ENCODE measurements around the gene ATF4.

Gene ATF4

GRCh38 chr22:39530116-39530515, 9.8 kb downstream of the ATF4 start:
- DNase-seq: no peak

GRCh38 chr22:39530692-39531331, 10.4 kb downstream of the ATF4 start:
- peak; percentile 45 for DNase-seq

DNA sequence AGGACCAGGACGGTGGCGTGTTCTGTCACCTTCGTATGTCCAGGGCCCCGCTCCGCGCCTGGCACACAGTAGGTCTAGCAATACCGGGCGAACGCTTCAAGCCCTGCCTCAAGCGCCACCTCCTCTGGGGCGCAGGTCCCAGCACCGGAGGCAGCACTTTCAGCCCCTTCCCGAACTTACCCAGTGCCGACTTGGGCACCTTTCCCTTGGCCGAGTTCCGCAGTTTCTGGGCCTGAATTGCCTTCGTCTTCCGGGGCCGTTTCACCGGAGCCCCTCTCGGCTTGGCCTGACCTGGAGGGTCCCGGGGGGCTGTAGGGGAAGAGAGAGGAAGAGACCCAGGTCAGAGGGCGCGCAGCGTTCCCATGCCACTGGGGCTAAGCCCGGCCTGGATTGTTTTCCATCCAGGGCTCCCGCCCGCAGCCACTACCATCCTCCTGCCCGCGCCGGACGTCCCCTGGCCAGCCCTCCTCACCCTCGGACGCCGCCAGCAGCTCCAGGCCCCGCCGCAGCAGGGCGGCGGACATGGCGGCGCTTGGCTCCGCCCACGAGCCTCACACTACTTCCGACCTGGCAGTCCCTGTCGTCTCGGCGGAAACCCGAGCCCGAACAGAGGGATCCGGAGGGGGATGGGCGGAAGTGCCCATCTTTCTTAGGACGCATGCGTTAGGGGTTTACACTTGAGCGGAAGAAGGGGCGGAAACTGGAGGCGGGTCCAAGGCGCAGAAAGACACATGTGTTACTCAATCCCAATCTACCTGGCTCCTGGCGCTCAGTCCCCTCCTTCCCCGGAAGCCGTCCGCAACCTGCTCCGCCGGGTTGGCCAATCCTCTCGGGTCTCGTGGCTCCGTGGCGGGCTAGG, 12.1 kb downstream of the ATF4 start, which contains the start of gene RPS19BP1:
RPS19BP1 (minus strand) TSS at position 534 of the 859 bp plus-strand sequence; CDS start at position 524, 10 bp downstream.
- DNase-seq: peak; percentile 100

- no peak for DNase-seq
Measured at GRCh38 chr22:39534092-39534506, 13.7 kb downstream of the ATF4 start.

DNA sequence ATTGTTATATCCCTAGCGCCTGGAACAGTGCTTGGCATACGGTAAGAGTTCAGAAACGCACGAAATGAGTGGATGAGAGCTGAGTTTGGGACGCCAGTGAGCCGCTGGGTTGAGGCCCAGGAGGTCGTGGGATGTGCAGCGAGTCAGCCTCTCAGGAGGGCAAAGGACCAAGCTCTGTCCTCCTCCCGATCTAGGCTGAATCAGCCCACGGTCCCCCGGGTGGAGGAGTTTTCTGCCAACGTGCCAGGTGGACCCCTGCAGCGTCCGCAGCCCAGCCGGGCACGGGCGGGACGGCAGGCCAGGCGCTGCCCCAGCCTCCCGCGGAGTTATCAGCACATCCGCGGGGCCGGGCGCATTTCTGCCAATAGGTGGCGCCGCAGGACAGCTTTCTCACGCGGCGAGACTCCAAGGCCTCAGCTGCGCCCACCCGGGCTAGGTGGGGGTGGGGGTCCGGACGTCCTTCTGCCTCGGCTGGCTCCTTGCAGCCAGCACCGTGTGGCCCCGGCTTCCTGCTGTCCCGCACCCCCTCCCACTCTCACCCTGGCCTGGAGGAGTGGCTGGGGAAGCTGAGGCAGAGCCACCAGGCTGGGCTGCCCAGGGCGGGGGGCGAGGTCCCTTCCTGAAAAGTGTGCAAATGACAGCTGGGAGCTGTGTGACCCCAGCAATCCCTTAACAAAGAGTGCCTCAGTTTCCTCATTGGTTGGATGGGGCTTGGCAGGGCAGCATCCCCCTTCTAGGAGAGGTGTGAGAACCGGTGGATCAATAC, 14.4 kb downstream of the ATF4 start:
- peak; percentile 76 for DNase-seq

DNA sequence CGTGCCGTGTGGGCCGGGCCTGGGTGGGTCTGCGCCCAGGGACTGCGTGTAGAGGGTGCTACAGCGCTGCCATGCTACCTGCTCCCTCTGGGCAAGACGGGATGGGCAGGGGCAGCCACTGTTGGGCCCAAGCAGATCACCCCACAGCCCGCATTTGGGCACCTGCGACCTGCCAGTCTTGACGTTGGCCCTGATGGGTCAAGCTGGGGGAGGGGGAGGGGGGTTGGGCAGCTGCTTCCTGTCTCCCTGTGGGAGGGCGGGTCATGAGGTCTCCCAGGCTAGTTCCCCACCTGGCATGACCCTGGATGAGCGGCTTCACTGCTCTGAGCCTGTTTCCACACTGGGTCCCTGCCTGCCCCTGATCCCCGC, 15.0 kb downstream of the ATF4 start:
- DNase-seq: no peak

GRCh38 chr22:39535831-39536449, 15.6 kb downstream of the ATF4 start:
- DNase-seq: no peak

DNA sequence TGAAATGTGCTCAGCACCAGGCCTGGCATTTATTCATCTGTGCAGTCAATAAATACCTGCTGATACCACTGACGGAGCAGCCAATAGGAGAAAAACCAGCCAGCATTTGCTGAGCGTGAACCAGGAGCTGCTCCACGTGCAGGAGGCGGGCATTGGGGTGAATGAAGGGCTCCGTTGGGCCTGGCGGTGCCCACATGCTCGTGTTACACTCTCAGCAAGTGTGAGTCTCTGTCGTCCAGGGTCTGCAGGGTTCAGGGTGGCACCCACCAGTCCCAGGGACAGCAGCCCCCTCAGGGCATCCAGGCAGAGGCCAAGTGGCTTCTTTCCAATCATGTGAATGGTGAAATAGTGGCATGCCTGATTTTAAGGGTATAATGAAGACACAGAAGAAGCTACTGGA, 16.3 kb downstream of the ATF4 start:
- DNase-seq: no peak

DNA sequence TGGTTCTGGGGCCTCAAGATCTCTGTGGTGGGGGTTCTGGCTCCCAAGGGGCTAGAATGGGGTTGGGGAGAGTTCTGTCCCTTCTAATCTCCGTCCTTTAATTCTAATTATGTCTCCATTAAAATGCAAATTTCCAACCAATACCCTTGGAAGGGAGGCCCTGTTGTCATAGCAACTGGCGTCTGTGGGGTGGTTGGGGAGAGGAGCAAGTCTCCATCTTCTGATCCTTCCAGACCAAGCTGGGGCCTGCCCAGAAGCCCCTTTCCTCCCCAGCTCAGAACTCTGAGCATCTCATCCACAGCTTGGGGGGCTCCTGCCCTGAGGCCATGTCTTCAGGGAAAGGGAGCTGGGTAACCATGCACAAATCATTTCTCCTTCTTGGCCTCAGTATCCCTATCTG, 17.6 kb downstream of the ATF4 start:
- no peak for DNase-seq

DNA sequence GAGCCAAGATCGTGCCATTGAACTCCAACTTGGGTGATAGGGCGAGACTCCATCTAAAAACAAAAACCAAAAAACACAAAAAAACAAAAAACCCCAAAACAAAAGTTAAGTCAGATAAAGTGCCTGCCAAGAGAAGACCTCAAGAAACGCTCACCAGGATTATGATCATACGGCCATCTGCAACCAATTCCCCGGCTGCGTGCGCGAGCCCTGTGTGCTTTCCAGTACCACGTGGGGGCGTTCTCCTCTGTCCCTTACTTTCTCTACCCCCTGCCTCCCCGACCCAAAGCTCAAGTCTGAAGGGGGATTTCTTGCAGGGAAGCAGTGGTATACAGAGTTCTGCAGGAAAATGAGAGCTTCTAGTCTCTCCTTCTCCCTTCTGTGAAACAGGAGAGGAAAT, 22.7 kb downstream of the ATF4 start:
- peak; percentile 39 for DNase-seq

- DNase-seq: no peak
Measured at GRCh38 chr22:39545386-39546365, 25.3 kb downstream of the ATF4 start.

GRCh38 chr22:39546889-39547586, 26.7 kb downstream of the ATF4 start:
- DNase-seq: peak; percentile 50

DNA sequence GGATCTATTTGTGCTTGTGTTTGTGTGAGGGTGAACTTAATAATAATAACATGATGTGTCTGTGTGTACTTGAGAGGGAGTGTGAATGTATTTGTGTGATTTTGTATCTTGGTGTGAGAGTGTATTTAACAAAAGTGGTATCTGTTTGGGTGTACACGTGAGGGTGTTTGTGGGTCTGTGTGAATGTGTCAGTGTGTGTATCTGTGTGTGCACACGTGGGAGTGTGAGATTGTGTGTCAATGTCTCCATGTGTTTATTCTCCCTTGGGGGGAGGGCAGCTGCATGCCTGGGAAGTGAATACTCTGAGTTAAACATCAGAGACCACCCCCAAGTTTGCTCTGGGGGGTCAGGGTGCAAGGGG, 27.2 kb downstream of the ATF4 start:
- no peak for DNase-seq

DNA sequence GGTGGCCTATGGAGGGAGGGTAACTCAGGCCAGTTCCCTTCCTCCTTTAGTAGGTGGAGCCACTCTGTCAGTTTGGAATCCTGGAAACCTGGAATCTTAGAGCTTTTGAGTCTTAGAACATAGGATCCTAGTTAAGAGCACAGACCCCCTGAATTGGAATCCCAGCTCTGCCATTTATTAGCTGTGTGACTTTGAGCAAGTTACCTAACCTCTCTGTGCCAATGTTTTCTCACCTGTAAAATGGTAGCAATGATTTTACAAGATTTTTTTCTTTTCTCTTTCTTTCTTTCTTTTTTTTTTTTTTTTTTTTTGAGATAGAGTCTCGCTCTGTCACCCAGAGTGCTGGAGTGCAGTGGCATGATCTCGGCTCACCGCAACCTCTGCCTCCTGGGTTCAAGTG, 33.1 kb downstream of the ATF4 start:
- no peak for DNase-seq

GRCh38 chr22:39554151-39554550, 33.8 kb downstream of the ATF4 start:
- no peak for DNase-seq

DNA sequence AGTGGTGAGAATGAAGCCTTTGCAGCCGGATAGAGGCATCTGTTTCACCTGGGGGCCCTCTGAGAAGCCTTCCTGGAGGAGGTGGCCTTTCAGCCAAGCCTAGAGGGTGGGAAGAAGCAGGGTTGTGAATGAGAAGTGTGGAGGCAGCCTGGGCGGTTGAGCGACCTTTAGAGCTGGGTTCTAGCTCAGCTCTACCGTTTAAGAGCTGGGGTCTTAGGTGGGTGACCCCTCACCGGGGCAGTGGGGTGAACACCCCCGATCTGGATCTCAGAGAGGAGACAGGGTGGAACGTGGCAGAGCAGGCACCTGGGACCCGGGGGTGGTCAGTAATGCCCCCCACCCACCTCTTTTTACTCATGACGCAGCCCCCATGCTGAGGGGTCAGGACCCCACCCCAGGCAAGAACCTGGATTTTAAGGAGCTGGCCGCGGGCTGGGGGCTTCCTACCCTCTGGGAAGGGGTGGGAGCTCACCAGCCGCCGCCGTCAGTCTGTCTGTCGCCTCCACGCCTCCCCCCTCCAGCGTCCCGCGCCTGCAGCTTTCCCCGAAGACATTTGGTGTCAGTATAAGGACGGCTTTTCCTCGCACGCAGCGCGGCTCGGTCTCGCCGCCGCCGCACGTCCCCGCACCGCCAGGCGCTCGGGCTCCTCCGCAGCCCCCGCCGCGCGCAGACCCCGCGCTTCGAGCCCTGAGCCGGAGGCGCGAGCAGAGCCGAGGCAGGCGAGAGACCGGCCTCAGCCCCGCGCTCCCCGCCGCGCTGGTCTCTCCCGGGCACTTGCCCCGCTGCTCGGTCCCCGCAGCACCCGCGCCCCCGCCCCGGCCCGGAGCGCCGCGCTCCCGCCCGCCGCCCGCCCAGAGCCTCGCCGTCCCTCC, 36.8 kb downstream of the ATF4 start:
- DNase-seq: no peak

- DNase-seq: no peak
Measured at GRCh38 chr22:39558254-39558727, 37.9 kb downstream of the ATF4 start.

DNA sequence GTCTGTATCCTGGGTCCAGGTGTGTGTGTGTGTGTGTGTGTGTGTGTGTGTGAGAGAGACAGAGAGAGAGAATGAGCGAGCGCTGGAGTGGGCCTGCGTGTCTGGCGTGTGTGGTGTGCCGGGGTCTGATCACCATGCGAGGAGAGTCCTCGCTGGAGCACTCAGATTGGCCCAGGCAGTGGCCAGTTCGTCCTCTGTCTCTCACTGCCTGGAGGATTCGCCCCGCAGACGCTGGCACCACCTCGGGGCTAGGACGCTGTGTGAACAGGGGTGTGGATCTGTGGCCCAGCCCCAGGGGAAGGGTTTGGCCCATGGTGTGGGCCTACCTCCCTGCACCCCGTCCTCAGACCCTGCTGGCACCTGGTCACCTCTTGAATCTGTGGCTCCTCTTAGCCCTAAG, 38.6 kb downstream of the ATF4 start:
- no peak for DNase-seq

DNA sequence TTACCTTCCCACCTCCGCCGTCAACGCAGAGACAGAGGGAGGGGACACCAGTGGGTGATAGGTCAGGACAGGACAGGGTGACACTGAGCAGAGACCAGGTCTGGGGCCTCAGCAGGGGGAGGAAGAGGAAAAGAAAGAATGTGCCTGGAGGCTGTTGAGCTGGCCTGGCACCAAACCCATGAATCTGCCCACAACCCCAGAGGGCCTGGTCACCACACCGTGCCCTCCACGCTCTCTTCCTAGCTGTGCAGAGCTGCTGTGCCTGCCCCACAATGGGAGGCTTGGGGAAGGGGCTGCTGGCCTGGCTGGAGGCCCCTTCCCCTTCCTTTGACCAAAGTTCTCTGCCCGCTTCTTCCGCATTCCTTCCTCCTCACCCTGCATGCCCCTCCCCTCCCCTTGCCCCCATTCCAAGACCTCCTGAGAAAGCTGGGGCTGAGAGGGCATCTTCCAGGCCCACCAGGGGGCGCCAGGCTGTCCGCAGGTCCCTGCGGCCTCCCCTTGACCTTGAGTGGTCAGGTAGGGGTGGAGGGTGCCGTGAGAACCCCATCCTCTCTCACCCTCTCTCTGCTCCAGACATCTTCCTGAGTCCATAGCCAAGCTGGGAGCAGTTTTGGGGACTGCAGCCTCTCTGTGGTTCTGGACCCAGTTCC, 39.2 kb downstream of the ATF4 start:
- peak; percentile 52 for DNase-seq

GRCh38 chr22:39560127-39560526, 39.8 kb downstream of the ATF4 start:
- no peak for DNase-seq

All from EL (cell line).